IgD-negative memory B cell (primary cell): ENCODE data around the gene KLF13. TPM values are rescaled to one million over a fixed set of nuclear protein-coding genes. Genes with fewer than 3 reads are reported as not detected.
A peak's percentile ranks its signal among the peaks of the same experiment; 100 is the strongest.

Source experiments
- H3K27ac Mint-ChIP-seq, 3 donors: one replicate each; pipeline ENCODE4 v1.8.0; 2020 to 2022; ENCODE audit warnings: mild to moderate bottlenecking in 3 of 3, mixed read lengths in 3 of 3, moderate library complexity in 1 of 3
- H3K27me3 Mint-ChIP-seq: one replicate; pipeline ENCODE4 v1.8.0; 2021; ENCODE audit warnings: mixed read lengths
- H3K36me3 Mint-ChIP-seq: one replicate; pipeline ENCODE4 v1.8.0; 2020; ENCODE audit warnings: mild to moderate bottlenecking, mixed read lengths
- H3K4me1 Mint-ChIP-seq, 3 donors: one replicate each; pipeline ENCODE4 v1.8.0; 2020 to 2022; ENCODE audit warnings: mixed read lengths in 3 of 3, mild to moderate bottlenecking in 1 of 3
- H3K4me3 Mint-ChIP-seq, 4 donors: one replicate each; pipeline ENCODE4 v1.8.0; 2020 to 2022; ENCODE audit warnings: mild to moderate bottlenecking in 4 of 4, mixed read lengths in 4 of 4, moderate library complexity in 3 of 4
- H3K9me3 Mint-ChIP-seq, 3 donors: one replicate each; pipeline ENCODE4 v1.8.0; 2020 to 2021; ENCODE audit warnings: mixed read lengths in 3 of 3, mild to moderate bottlenecking in 1 of 3
- polyA plus RNA-seq: library from polyadenylated mRNA; unstranded; fragments of 300-500 nt; fragmentation: Illumina TruSeq; gene quantifications from one replicate; pipeline ENCODE4 v1.2.3, GENCODE V29; 2021

KLF13 gene
- polyA plus RNA-seq, 1 donor from 2014 or later = 81.4 TPM

GRCh38 chr15:31387092-31387478 lies 60.5 kb downstream of the KLF13 start:
- Mint-ChIP-seq H3K36me3 (no peaks in the 10 kb centered on the region), H3K4me3 (no peak overlapping the region), H3K27ac (no peak overlapping the region), H3K4me1 (peaks cover 3 to 14% (median 3%) of the 10 kb centered on the region in 3 donors), H3K27me3 (no peaks in the 10 kb centered on the region), H3K9me3 (no peaks in the 10 kb centered on the region)

DNA sequence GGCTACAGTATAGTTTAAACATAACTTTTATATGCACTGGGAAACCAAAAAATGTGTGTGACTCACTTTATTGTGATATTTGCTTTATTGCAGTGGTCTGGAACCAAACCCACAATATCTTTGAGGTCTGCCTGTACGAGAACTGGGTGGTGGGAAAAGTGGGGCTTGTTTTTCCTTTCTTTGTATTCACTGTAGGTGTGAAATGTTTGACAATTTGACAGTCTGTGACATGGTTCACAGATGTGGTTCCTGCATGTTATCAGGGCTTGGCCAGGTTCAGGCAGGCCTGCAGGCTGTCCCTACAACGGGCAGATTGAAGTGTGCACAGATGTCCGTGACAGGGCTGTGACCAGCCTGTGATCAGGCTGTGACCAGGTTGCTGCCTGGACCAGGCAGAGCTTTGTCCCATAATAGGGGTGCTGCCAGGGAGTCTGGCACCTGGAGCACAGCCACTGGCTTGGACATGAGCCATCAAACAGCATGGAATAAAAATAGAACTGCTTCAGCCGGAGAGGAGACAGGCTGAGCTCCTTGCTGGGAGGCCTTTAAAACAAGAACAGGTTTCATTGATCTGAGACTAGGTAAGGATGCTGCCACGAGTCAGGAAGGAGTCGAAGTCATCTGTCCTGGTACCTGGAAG lies 61.0 kb downstream of the KLF13 start:
- peaks cover 3 to 14% (median 4%) of the 10 kb centered on the region in 3 donors for H3K4me1 Mint-ChIP-seq
- H3K36me3 Mint-ChIP-seq = no peaks in the 10 kb centered on the region
- no peaks in the 10 kb centered on the region for H3K9me3 Mint-ChIP-seq
- H3K4me3 Mint-ChIP-seq = peak overlapping the region in 2 of 4 donors; percentile 54 to 68
- H3K27ac Mint-ChIP-seq = peak overlapping the region in 2 of 3 donors; percentile 63 to 69
- H3K27me3 Mint-ChIP-seq = no peaks in the 10 kb centered on the region

DNA sequence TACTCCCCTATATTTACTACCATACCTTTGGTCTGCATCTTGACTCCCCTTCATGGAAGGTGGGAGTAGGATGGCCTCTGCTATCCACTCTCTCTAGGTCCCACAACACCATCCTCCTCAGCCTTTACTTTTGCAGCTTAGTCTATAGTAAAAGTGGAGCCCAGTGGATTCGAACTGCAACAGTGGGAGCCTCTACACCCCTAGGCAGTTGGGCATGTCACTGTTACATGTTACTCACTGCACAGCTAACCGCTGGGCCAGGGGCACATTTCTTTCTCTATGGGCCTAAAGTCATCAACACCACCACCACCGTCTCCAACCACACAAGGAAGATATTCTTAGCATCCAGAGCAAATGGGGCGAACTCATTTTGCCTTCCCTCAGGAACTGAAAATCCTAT lies 62.9 kb downstream of the KLF13 start:
- Mint-ChIP-seq H3K36me3 (no peaks in the 10 kb centered on the region), H3K4me3 (peak overlapping the region in 2 of 4 donors; percentile 24 to 54), H3K27me3 (no peaks in the 10 kb centered on the region), H3K4me1 (peaks cover 8 to 14% (median 10%) of the 10 kb centered on the region in 3 donors), H3K9me3 (no peaks in the 10 kb centered on the region), H3K27ac (peak overlapping the region in 1 of 3 donors; percentile 5)

DNA sequence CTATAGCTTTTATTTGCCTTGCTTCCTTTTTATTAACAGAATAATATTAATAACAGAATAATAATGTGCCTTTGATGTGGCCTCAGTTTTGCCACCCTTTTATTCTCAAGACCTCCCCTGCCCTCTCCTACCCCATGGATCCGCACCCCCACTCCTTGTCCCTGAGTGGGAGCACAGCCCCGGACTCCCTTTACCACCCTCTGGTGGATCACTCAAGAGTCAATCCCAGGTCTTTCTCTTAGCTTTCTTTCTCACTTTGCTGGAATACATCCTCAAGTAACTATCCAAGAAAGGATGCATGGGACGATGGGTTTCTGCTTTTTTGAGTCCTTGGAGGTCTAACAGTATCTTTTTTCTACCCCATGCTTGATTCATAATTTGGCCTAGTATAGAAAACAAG lies 63.4 kb downstream of the KLF13 start:
- H3K27me3 Mint-ChIP-seq = no peaks in the 10 kb centered on the region
- H3K4me1 Mint-ChIP-seq = peaks cover 8 to 14% (median 12%) of the 10 kb centered on the region in 3 donors
- H3K9me3 Mint-ChIP-seq = no peaks in the 10 kb centered on the region
- H3K36me3 Mint-ChIP-seq = no peaks in the 10 kb centered on the region
- peak overlapping the region in 1 of 3 donors; percentile 59 for H3K27ac Mint-ChIP-seq
- peak overlapping the region in 2 of 4 donors; percentile 0 to 54 for H3K4me3 Mint-ChIP-seq

- peak overlapping the region in 3 of 4 donors; percentile 0 to 77 (median 54) for H3K4me3 Mint-ChIP-seq
- H3K36me3 Mint-ChIP-seq = no peaks in the 10 kb centered on the region
- H3K4me1 Mint-ChIP-seq = peaks cover 8 to 12% (median 10%) of the 10 kb centered on the region in 3 donors
- peak overlapping the region in 1 of 3 donors; percentile 13 for H3K27ac Mint-ChIP-seq
- no peaks in the 10 kb centered on the region for H3K9me3 Mint-ChIP-seq
- no peaks in the 10 kb centered on the region for H3K27me3 Mint-ChIP-seq
These were observed 64.3 kb downstream of the KLF13 start for GRCh38 chr15:31390777-31391486.

- Mint-ChIP-seq H3K9me3 (no peaks in the 10 kb centered on the region), H3K4me1 (peaks cover 8 to 12% (median 11%) of the 10 kb centered on the region in 3 donors), H3K27ac (peak overlapping the region; percentile 39 to 56 (median 43)), H3K4me3 (peak overlapping the region; percentile 88 to 97 (median 92)), H3K36me3 (no peaks in the 10 kb centered on the region), H3K27me3 (no peaks in the 10 kb centered on the region)
These were observed 65.3 kb downstream of the KLF13 start for GRCh38 chr15:31391687-31392671.

GRCh38 chr15:31392761-31393401 lies 66.2 kb downstream of the KLF13 start:
- Mint-ChIP-seq H3K27me3 (no peaks in the 10 kb centered on the region), H3K4me1 (peaks cover 8 to 12% (median 8%) of the 10 kb centered on the region in 3 donors), H3K27ac (peak overlapping the region in 2 of 3 donors; percentile 43 to 56), H3K4me3 (peak overlapping the region; percentile 88 to 97 (median 92)), H3K36me3 (no peaks in the 10 kb centered on the region), H3K9me3 (no peaks in the 10 kb centered on the region)

- H3K4me1 Mint-ChIP-seq = peaks cover 5 to 12% (median 8%) of the 10 kb centered on the region in 3 donors
- H3K36me3 Mint-ChIP-seq = no peaks in the 10 kb centered on the region
- H3K9me3 Mint-ChIP-seq = no peaks in the 10 kb centered on the region
- H3K27ac Mint-ChIP-seq = peak overlapping the region in 1 of 3 donors; percentile 43
- H3K27me3 Mint-ChIP-seq = no peaks in the 10 kb centered on the region
- peak overlapping the region; percentile 88 to 97 (median 92) for H3K4me3 Mint-ChIP-seq
These were observed 66.9 kb downstream of the KLF13 start for GRCh38 chr15:31393444-31394091.

- peaks cover 4 to 12% (median 5%) of the 10 kb centered on the region in 3 donors for H3K4me1 Mint-ChIP-seq
- H3K4me3 Mint-ChIP-seq = peak overlapping the region in 3 of 4 donors; percentile 48 to 78 (median 51)
- no peaks in the 10 kb centered on the region for H3K36me3 Mint-ChIP-seq
- H3K27me3 Mint-ChIP-seq = no peaks in the 10 kb centered on the region
- H3K27ac Mint-ChIP-seq = no peak overlapping the region
- H3K9me3 Mint-ChIP-seq = no peaks in the 10 kb centered on the region
These were observed 70.4 kb downstream of the KLF13 start for GRCh38 chr15:31396881-31397560.

- Mint-ChIP-seq H3K4me3 (no peak overlapping the region), H3K36me3 (no peaks in the 10 kb centered on the region), H3K27me3 (no peaks in the 10 kb centered on the region), H3K27ac (no peak overlapping the region), H3K4me1 (peaks cover 4 to 10% (median 5%) of the 10 kb centered on the region in 3 donors), H3K9me3 (no peaks in the 10 kb centered on the region)
These were observed 71.4 kb downstream of the KLF13 start for GRCh38 chr15:31397851-31398661.

- Mint-ChIP-seq H3K4me3 (peak overlapping the region in 1 of 4 donors; percentile 69), H3K36me3 (no peaks in the 10 kb centered on the region), H3K9me3 (no peaks in the 10 kb centered on the region), H3K4me1 (peaks cover 0 to 6% (median 4%) of the 10 kb centered on the region in 3 donors), H3K27ac (no peak overlapping the region), H3K27me3 (peaks cover 1% of the 10 kb centered on the region)
These were observed 72.2 kb downstream of the KLF13 start for GRCh38 chr15:31398677-31399301.

GRCh38 chr15:31399544-31400171 lies 73.0 kb downstream of the KLF13 start:
- Mint-ChIP-seq H3K36me3 (no peaks in the 10 kb centered on the region), H3K9me3 (no peaks in the 10 kb centered on the region), H3K27me3 (peaks cover 1% of the 10 kb centered on the region), H3K27ac (no peak overlapping the region), H3K4me1 (peaks cover 0 to 4% (median 4%) of the 10 kb centered on the region in 3 donors), H3K4me3 (no peak overlapping the region)
